Hepatocyte (in vitro differentiated cells): Measurements from ENCODE around the gene ITGAE. TPM values are rescaled to one million over a fixed set of nuclear protein-coding genes. Genes with fewer than 3 reads are reported as not detected.

ENCODE experiments used
- DNase-seq: peaks from one replicate; pipeline ENCODE4 v3.0.0-alpha.2; 2016; ENCODE audit warnings: low spot score
- H2AFZ ChIP-seq: fragments of 200-600 bp; sonication (generic); 2 replicates; pipeline ENCODE4 v1.6.0; 2016; ENCODE audit warnings: antibody characterized with exemption, mild to moderate bottlenecking
- H3K27ac ChIP-seq: fragments of 200-600 bp; sonication (generic); 2 replicates; pipeline ENCODE4 v1.5.1; 2016; ENCODE audit warnings: mild to moderate bottlenecking
- H3K27me3 ChIP-seq: fragments of 200-600 bp; sonication (generic); 2 replicates; pipeline ENCODE4 v1.6.1; 2016
- H3K36me3 ChIP-seq: fragments of 200-600 bp; sonication (generic); replicated peaks from 2 replicates; pipeline ENCODE4 v1.5.1; 2016; ENCODE audit warnings: low read depth; ENCODE audit not compliant: insufficient read depth
- H3K4me1 ChIP-seq: fragments of 200-600 bp; sonication (generic); 2 replicates; pipeline ENCODE4 v1.5.1; 2016; ENCODE audit warnings: mild to moderate bottlenecking, moderate library complexity; ENCODE audit not compliant: insufficient read depth
- H3K4me2 ChIP-seq: fragments of 200-600 bp; sonication (generic); 2 replicates; pipeline ENCODE4 v1.6.0; 2016
- H3K4me3 ChIP-seq: fragments of 200-600 bp; sonication (generic); 2 replicates; pipeline ENCODE4 v1.5.1; 2016; ENCODE audit warnings: mild to moderate bottlenecking
- H3K79me2 ChIP-seq: fragments of 200-600 bp; sonication (generic); 2 replicates; pipeline ENCODE4 v1.6.0; 2017; ENCODE audit warnings: mild to moderate bottlenecking
- H3K9me2 ChIP-seq: fragments of 200-600 bp; sonication (generic); replicated peaks from 2 replicates; pipeline ENCODE4 v1.6.0; 2017; ENCODE audit warnings: mild to moderate bottlenecking; ENCODE audit not compliant: insufficient read depth
- H3K9me3 ChIP-seq: fragments of 200-600 bp; sonication (generic); 2 replicates; pipeline ENCODE4 v1.5.1; 2016; ENCODE audit warnings: low read depth, mild to moderate bottlenecking
- H4K20me1 ChIP-seq: fragments of 200-600 bp; sonication (generic); 2 replicates; pipeline ENCODE4 v1.6.0; 2016; ENCODE audit warnings: mild to moderate bottlenecking; ENCODE audit not compliant: insufficient read depth, poor library complexity, severe bottlenecking
- EZH2 ChIP-seq: fragments of 200-600 bp; sonication (generic); IDR thresholded peaks from 2 replicates; pipeline ENCODE4 v1.6.1; 2016; ENCODE audit warnings: antibody characterized with exemption, mild to moderate bottlenecking, borderline replicate concordance
- EZH2phosphoT487 ChIP-seq: fragments of 200-600 bp; sonication (generic); IDR thresholded peaks from one replicate; pipeline ENCODE4 v1.6.1; 2018; ENCODE audit warnings: antibody characterized with exemption, mild to moderate bottlenecking, low read depth, moderate library complexity; ENCODE audit not compliant: unreplicated experiment, severe bottlenecking
- WGBS: methylation state at CpG from one replicate; pipeline ENCODE4 v1.1.6; 2016; ENCODE audit warnings: low lambda C conversion rate; ENCODE audit errors: missing lambda C conversion rate; 5-methylcytosine and 5-hydroxymethylcytosine counted together
- polyA plus RNA-seq: library from polyadenylated mRNA; unstranded; fragments of >200 nt; fragmentation: Nextera tagmentation; extraction: Ambion mirVana; gene quantifications from 2 replicates; pipeline ENCODE4 v1.2.1, GENCODE V29; 2016
- total RNA-seq: library from RNA; depleted of rRNA; stranded (reverse); fragments of >200 nt; gene quantifications from 2 replicates; pipeline ENCODE4 v1.2.3, GENCODE V29; 2014
- TF ChIP-seq, protein P1 (sequence below): fragments of 200-600 bp; sonication (generic); IDR thresholded peaks from 2 replicates; pipeline ENCODE4 v1.5.1; 2016; ENCODE audit warnings: antibody characterized with exemption, mild to moderate bottlenecking; ENCODE audit not compliant: poor library complexity

ITGAE gene
- total and polyA plus RNA-seq, 2 experiments from 2014 or later, result 28.1 to 77.0 TPM

GRCh38 chr17:3690094-3690715 lies 110.8 kb downstream of the ITGAE start:
- Histone ChIP-seq H3K79me2 (no peaks in the 10 kb centered on the region), H3K4me2 (no peak overlapping the region), H3K9me3 (no peaks in the 10 kb centered on the region), H3K4me1 (no peaks in the 10 kb centered on the region), H3K27ac (no peak overlapping the region), H4K20me1 (no peaks in the 10 kb centered on the region), H2AFZ (no peak overlapping the region), H3K36me3 (no peaks in the 10 kb centered on the region), H3K4me3 (no peak overlapping the region), H3K27me3 (peaks cover 20% of the 10 kb centered on the region), H3K9me2 (no peaks in the 10 kb centered on the region)
- no peak for DNase-seq
- TF ChIP-seq EZH2 (no peak), EZH2phosphoT487 (no peak)
- TF ChIP-seq, protein P1, sequence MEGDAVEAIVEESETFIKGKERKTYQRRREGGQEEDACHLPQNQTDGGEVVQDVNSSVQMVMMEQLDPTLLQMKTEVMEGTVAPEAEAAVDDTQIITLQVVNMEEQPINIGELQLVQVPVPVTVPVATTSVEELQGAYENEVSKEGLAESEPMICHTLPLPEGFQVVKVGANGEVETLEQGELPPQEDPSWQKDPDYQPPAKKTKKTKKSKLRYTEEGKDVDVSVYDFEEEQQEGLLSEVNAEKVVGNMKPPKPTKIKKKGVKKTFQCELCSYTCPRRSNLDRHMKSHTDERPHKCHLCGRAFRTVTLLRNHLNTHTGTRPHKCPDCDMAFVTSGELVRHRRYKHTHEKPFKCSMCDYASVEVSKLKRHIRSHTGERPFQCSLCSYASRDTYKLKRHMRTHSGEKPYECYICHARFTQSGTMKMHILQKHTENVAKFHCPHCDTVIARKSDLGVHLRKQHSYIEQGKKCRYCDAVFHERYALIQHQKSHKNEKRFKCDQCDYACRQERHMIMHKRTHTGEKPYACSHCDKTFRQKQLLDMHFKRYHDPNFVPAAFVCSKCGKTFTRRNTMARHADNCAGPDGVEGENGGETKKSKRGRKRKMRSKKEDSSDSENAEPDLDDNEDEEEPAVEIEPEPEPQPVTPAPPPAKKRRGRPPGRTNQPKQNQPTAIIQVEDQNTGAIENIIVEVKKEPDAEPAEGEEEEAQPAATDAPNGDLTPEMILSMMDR, result no peak
- 86% methylated on average over 22 of the region's 22 CpGs for WGBS

DNA sequence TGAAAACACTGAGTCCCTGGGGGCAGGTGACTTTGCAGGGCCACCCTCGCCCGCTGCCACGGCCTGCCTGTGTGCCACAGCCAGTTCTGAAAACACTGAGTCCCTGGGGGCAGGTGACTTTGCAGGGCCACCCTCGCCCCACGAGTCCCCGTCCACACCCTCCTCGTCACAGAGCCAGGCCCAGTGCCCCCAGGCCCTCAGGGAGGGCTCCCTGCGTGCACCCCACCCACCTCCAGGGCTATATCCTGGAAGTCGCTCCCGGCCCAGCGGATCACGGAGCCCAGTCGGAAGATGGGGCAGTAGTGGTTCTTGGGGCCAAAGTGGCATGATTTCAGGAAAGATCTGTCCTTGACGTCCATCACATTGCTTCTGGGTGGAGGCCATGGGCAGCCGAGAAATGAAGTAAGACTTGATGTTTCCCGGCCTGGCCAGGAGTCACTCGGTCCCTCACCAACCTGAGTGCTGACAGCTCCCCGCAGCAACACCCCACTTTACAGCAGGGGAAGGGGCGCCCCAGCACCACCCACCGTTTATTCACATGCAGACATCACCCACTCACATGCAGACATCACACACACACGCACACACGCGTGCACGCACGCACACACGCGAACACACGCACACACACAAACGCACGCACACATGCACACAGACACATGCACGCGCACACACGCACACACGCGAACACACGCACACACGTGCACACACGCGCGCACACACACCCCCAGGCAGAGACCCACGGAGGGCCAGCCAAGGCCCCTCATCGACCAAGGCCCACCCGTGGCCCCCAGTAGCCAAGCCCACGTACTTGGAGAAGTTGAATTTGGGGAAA lies 111.5 kb downstream of the ITGAE start:
- Histone ChIP-seq H3K9me3 (no peaks in the 10 kb centered on the region), H3K27me3 (peaks cover 13% of the 10 kb centered on the region)

DNA sequence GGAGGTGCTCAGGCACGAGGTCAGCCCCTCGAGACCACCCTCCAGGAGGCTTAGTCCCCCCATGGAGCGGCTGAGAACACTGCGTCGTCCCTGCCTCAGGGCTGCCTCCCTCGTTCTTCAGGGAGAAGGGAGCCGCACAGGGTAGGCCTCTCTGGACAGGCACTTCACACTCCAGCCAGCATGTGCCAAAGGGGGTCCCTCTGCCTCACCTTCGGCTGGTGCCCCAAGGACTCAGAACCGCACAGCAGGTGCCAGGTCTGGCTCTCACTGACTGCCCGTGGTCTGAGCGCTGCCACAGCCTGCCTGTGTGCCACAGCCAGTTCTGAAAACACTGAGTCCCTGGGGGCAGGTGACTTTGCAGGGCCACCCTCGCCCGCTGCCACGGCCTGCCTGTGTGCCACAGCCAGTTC lies 112.1 kb downstream of the ITGAE start:
- Histone ChIP-seq H2AFZ (no peak overlapping the region), H3K36me3 (no peaks in the 10 kb centered on the region), H3K4me3 (no peak overlapping the region), H3K9me3 (no peaks in the 10 kb centered on the region), H3K79me2 (no peaks in the 10 kb centered on the region), H4K20me1 (no peaks in the 10 kb centered on the region), H3K4me2 (no peak overlapping the region), H3K27ac (no peak overlapping the region), H3K4me1 (no peaks in the 10 kb centered on the region), H3K27me3 (peaks cover 7% of the 10 kb centered on the region), H3K9me2 (no peaks in the 10 kb centered on the region)
- 84% methylated on average over 13 of the region's 14 CpGs for WGBS
- no peak for DNase-seq
- no peak for TF ChIP-seq EZH2
- TF ChIP-seq, protein P1, result no peak
- no peak for TF ChIP-seq EZH2phosphoT487

More for the DNA sequence above, 111.5 kb downstream of the ITGAE start:
- Histone ChIP-seq H3K36me3 (no peaks in the 10 kb centered on the region), H3K4me1 (no peaks in the 10 kb centered on the region), H4K20me1 (no peaks in the 10 kb centered on the region), H3K4me2 (no peak overlapping the region), H3K27ac (no peak overlapping the region), H2AFZ (no peak overlapping the region), H3K9me2 (no peaks in the 10 kb centered on the region), H3K79me2 (no peaks in the 10 kb centered on the region), H3K4me3 (no peak overlapping the region)
- DNase-seq, result no peak
- TF ChIP-seq EZH2 (no peak), EZH2phosphoT487 (no peak)
- TF ChIP-seq, protein P1, result no peak
- WGBS, result 96% methylated on average over 40 of the region's 44 CpGs
